HG02623 (cell line): ENCODE measurements around the gene PSMB4.
A peak's percentile ranks its signal among the peaks of the same experiment; 100 is the strongest.
"Not testable (repeated sequence)": the region's sequence is repeated elsewhere in the genome, so short reads cannot be mapped to it uniquely, and the experiment has no call there.

ENCODE experiments used
- ATAC-seq: cut with Tn5 transposase; IDR thresholded peaks from one replicate; pipeline ENCODE4 v1.9.1; 2021; ENCODE audit warnings: moderate library complexity; ENCODE audit not compliant: unreplicated experiment

The PSMB4 gene

GRCh38 chr1:151399324-151400171, at the start of gene PSMB4:
Gene PSMB4, plus strand, starts transcription at chr1:151399573. Its CDS starts 15 bp downstream, at chr1:151399588.
- peak; percentile 74 for ATAC-seq

GRCh38 chr1:151350323-151350722, 49.0 kb upstream of the PSMB4 start:
- not testable (repeated sequence) for ATAC-seq

GRCh38 chr1:151352021-151352718, 47.2 kb upstream of the PSMB4 start:
- no peak for ATAC-seq

GRCh38 chr1:151356696-151357095, 42.7 kb upstream of the PSMB4 start:
- ATAC-seq: no peak

GRCh38 chr1:151361883-151362282, 37.5 kb upstream of the PSMB4 start:
- ATAC-seq: no peak

- ATAC-seq: no peak
Measured at GRCh38 chr1:151362308-151363155, 36.8 kb upstream of the PSMB4 start.

GRCh38 chr1:151364996-151365395, 34.4 kb upstream of the PSMB4 start:
- ATAC-seq: no peak

GRCh38 chr1:151367658-151368392, 31.5 kb upstream of the PSMB4 start:
- ATAC-seq: no peak

- ATAC-seq: no peak
Measured at GRCh38 chr1:151368393-151369301, 30.7 kb upstream of the PSMB4 start.

GRCh38 chr1:151369302-151369610, 30.1 kb upstream of the PSMB4 start:
- ATAC-seq: no peak

GRCh38 chr1:151369621-151370048, 29.7 kb upstream of the PSMB4 start:
- no peak for ATAC-seq

GRCh38 chr1:151370211-151370911, 29.0 kb upstream of the PSMB4 start:
- ATAC-seq: no peak

GRCh38 chr1:151371370-151372057, 27.9 kb upstream of the PSMB4 start:
- ATAC-seq: no peak

- ATAC-seq: no peak
Measured at GRCh38 chr1:151372058-151372934, 27.1 kb upstream of the PSMB4 start, which contains the start of gene SELENBP1. Gene SELENBP1, minus strand, starts transcription at chr1:151372705. Its CDS starts 64 bp downstream, at chr1:151372641.

- no peak for ATAC-seq
Measured at GRCh38 chr1:151373196-151373595, 26.2 kb upstream of the PSMB4 start.

GRCh38 chr1:151377150-151377884, 22.1 kb upstream of the PSMB4 start:
- no peak for ATAC-seq

GRCh38 chr1:151384584-151384983, 14.8 kb upstream of the PSMB4 start:
- no peak for ATAC-seq
